HUDEP-2 (cell line): ENCODE measurements around the gene ACVR1.

ENCODE experiments used
- DNase-seq, 76 experiments: peaks; one replicate each; lab custom pipeline; 2025; ENCODE audit not compliant: unreplicated experiment in 76 of 76; lab: John Stamatoyannopoulos, UW

ACVR1 gene

DNA sequence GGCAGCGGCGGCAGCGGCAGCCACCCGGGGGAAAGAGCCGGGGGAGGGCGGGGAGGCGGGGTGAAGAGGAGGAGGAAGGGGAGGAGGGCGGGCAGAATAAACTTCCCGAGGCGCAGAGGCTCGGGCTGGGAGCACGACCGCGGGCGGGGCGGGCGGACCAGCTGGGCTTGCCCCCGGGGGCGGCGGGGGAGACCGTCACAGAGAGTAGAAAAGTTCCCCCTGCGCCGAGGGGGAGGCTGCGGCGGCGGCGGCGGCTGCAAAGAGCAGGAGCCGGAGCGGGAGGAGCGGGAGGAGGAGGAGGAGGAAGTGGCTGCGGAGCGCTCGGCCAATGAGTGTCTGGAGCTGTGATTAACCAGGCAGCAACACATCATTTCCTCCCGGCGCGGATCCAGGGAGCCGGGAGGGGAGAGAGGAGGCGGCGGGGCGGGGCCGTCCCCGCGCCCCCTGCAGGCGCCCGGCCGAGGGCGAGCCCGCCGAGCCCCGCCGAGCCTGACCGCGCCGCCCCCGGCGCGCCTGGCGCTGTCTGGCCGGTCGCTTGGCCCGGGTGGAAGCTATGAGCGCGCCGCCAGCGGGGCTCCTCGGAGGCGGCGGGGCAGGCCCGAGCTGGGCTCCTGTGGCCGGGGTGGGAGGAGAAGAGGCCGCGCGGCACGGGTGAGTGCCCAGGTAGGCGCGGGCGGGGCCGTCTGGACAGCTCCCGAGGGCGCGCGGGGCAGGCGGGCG lies at the start of gene ACVR1:
TSS of gene ACVR1 (minus strand) at position 265 of the 720 bp plus-strand sequence. CDS start 76,837 bp downstream, outside the sequence.
- peak in 69 of 76 experiments; percentile 6 to 75 (median 56) for DNase-seq

DNA sequence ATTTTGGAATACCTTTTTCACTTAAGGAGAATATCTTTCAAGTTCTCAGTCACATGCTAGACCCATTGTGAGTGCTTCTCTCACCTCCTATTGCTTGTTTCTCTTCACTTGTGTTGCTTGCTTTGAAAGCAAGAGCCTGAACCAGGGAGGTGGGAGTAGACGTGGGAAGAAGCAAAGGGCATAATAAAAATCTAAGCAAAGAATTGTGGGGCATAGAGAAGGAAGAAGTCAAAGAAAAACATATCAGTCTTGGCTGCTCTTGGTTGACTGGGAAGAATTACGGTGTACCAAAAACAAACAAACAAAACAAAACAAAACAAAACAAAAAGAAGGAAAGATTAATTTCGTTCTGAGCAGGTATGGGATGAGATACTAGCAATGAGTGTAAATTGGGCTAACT lies 48.9 kb upstream of the ACVR1 start:
- no peak for DNase-seq

DNA sequence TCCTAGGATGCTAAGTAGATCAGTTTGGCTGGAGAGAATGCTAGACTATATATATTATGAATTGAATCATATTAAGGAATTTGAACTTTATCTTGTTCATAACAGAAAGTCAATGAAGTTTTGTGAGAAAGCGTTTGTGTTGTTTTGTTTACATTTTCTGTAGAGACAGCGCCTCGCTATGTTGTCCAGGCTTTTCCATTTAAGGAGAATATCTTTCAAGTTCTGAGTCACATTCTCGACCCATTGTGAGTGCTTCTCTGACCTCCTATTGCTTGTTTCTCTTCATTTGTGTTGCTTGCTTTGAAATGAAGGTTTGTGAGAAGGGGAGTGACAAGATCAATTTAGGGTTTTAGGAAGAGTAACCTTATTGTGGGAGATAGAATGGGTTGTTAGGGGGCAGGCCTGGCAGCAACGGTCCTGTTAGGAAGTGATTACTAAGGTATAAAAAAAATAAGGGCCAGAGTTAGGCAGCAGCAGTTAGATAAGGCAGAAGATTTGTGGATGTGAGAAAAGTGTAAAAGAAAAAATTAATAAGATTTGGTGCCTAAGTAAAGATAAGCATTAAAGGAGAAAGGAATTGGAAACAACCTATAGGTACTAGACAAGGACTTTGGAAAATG lies 47.6 kb upstream of the ACVR1 start:
- DNase-seq: no peak

DNA sequence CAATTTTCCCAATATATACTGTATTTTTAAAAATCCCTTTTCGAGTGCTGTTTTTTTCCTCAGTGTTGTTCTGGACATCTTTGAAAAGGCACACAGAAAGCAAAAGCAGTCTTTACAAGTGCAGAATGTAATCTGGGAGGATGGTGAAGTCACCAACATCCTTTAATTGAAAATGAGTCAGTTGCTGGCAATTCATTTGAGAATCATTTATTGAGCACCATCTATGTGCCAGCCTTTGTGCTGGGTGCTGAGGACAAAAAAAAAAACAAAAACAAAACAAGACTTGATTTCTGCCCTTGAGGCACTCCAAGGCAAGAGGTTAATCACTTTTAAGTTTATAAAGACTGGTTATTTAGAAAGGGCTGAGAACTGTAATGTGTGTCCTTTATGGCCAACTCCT lies 46.7 kb upstream of the ACVR1 start:
- DNase-seq: no peak

DNA sequence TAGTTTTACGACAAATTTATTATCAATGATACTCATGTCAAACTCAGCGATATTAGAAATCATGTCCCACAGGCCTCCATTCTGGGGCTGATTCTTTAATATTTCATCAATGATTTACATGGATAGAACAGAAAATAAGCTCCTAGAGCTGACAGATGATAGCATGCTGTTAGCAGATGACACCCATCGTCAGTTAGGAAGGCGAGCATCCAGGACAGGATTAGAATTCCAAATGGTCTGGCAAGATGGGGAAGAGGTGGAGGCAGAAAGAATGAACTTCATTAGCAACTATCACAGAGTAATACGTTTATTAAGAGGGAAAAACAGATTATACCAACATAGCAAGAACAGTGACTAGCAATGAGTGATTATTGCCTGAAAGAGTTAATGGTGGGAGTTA lies 46.2 kb upstream of the ACVR1 start:
- DNase-seq: no peak

DNA sequence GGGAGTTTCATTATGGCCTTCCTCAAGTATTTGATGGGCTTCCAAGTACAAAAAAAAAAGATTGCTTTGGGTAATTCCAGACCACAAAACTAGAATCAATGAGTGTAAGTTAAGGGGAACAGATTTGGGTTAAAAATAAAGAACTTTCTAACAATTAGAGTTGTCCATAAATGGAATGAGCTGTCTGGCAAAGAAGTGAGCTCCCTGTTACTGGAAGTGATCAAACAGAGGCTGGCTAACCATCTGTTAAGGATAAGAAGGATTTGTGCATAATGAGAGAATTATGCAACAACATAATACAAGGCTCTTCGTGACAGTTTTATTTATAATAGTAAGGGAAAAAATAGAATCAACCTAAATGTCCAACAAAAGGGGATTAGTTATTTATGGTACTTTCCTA lies 44.6 kb upstream of the ACVR1 start:
- no peak for DNase-seq

DNA sequence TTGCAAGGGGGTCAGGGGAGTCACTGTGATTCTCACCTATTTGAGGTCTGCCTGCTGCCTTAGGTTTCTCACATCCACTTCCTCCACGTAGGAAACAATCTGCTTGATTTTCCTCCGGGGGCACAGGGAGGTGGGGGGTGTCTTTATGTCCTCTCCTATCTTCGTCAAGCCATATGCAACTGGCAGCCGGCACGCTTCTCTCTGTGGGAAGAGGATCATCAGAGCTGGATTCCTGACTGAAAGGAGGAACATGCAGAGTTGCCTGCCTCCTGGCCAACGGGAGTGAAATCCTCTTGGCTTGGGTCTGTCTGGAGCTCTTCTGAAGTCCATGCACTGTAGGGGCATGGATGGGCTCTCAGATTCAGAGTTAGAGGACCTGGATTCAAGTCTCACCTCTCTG lies 43.1 kb upstream of the ACVR1 start:
- DNase-seq: no peak

DNA sequence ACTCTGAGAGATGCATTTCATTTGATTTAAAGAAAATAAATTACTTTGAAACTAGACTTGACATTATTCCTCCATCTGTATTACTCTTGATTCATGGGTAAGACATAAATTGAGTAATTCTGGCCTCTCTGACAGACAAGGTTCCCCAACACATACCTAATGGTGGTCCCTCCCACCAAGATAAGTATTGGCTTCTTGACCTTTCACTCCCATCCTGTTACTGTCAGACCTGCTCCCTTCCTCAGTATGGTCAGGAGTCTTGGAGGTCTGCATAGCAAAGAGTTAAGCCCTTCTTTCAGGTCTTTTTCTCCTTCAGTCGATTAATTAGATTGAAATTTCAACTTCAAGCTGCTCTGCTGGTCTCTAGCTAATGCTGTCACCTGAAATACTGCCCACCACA lies 42.2 kb upstream of the ACVR1 start:
- DNase-seq: no peak

DNA sequence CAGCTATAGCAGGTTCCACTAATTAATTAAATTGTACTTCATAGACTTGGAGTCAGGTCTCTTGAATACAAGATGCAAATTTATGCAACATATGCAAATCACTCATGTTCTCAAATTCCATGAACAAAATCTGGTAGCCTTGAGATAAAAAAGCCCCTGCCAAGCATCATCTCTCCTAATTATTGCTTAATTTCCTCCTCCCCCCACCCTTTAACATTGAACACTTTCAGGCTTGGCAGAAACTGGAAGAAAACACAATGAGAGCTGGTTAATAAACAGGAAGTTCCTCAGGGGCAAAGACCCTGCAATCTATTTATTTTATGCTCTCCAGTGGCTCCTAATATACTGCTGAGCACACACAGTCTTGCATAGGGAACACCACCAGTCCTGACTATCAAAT lies 35.6 kb upstream of the ACVR1 start:
- DNase-seq: no peak

DNA sequence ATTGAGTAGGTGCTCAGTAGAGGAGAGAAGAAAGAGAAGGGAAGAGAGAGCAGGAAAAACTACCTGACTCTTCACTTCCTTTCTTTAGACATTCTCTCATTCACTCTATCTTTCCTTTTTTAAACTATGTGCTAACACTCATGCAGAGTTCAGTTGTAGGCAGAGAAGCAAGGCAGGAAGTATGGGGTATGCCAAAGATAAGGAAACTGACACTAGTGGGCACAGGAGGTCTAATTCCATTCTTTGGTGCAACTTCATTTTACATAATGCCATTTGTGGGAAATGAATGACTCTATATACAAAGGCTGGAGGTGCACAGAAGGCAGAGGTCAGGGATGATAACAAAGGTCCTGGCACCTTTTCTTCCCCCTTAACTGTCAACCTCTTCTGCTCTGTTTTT lies 35.1 kb upstream of the ACVR1 start:
- no peak for DNase-seq

DNA sequence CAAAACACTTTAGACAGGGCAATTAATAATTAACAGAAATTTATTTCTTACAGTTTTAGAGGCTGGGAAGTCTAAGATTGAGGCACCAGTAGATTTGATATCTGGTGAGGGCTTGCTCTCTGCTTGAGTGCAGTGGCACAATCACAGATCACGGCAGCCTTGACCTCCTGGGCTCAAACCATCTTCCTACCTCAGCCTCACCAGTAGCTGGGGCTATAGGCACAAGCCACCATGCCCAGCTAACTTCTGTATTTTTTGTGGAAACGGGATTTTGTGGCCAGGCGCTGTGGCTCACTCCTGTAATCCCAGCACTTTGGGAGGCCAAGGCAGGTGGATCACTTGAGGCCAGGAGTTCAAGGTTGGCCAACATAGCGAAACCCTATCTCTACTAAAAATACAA lies 29.0 kb upstream of the ACVR1 start:
- no peak for DNase-seq

DNA sequence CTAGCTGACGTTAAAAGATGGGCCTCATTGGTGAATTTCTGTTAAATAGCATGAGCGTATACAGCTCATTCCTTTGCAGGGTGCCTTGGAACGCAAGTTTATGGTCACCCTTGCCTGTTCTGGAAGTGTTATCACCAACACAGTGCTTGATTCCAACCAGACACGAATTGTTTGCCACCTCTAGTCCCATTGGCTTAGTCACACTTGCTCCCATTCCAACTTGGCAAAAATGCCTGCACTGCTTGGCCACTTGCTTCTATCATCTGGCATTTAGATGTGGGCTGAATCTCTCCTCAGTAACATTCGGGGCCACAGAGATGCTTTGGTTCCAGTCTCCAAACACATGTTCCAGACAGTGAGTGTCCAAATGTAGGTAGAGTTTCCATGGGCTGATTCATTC lies 27.5 kb upstream of the ACVR1 start:
- no peak for DNase-seq

DNA sequence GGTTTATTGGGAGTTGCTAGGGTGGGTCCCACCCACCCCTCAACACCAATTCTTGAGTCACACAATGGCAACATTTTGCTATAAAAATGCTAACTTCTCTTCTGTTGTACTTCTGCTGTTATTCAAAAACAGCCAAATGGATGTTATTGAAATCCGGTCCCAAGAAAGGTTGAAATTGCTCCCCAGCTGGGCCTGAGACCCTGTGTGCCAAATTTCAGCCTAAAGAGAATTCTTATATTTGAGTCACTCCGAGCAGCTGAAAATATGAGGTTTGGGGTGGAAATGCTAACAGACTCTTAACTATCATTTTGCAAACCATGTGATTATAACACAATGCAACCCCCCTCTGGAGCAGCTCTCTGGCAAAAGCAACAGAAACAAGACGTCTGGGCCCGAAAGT lies 27.0 kb upstream of the ACVR1 start:
- no peak for DNase-seq

DNA sequence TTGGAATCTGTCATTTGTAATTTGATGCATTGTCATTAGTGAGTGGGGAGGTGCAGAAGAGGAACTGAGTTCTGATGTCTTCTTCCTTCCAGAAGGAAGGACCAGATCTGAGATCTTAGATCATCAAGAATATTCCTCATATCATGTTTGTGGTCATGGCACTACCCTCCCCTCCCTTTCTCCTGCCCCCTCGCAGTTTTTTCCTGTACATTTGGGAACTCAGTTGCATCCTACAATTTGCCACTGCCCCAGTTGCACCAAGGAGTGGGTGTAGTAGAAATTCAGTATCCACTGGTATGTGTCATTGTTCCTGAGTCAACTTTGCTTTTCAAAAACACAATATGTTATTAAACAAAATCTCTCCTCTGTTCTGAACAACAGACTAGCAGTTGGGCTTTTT lies 26.6 kb upstream of the ACVR1 start:
- no peak for DNase-seq

DNA sequence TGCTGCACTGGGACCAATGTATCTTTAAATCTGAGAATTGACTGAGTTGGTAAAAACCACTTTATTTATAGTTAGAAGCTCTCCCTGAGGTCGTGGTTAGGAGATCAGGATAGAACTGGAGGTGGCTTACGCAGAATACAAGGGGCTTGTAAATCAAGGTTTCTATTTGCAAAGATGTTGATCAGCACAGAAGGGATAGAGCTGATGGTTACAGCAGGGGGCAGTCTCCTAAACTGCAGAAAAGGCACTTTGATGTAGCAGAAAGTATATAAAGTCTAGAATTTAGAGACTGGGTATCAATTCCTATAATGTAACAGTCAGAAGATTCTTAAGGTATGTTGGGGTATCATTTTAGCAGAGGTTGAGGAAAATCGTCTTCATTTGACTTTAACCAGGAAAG lies 25.2 kb upstream of the ACVR1 start:
- DNase-seq: peak in 1 of 76 experiments; percentile 5

DNA sequence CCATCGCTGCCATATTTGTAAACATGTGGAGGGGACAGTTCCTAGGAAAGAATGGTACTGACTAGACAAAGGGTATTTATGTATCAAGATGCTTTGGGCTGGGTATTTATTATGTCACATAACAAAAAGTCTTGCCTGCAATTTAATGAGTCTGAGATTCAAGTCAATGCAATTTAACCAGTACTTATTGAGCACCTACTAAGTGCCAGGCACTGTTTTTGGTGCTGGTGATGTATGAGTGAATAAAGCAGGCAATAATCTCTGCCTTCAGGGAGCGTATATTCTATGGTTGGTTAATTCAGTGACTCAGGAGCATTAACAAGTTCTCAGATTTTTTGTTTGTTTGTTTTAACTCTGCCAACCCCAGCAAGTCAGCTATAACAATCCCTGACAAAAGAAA lies 24.6 kb upstream of the ACVR1 start:
- DNase-seq: no peak

DNA sequence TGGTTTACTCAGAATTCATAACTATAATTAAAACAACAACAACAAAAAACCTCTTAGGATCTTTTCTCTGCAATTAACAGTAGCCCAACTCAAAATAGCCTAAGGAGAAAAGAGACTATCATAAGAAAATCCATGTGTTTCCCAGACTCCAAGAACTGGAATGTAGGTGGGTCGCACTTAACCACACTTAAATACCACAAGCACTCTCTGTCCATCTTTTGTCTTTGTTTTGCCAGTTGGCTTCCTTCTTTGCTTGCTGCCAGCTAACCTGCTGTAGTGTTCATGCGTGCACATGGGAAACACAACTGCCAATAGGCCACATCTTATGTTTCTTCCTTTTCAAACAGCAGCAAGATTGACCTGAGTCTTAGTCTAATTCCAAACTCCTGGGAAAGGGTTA lies 24.1 kb upstream of the ACVR1 start:
- no peak for DNase-seq

DNA sequence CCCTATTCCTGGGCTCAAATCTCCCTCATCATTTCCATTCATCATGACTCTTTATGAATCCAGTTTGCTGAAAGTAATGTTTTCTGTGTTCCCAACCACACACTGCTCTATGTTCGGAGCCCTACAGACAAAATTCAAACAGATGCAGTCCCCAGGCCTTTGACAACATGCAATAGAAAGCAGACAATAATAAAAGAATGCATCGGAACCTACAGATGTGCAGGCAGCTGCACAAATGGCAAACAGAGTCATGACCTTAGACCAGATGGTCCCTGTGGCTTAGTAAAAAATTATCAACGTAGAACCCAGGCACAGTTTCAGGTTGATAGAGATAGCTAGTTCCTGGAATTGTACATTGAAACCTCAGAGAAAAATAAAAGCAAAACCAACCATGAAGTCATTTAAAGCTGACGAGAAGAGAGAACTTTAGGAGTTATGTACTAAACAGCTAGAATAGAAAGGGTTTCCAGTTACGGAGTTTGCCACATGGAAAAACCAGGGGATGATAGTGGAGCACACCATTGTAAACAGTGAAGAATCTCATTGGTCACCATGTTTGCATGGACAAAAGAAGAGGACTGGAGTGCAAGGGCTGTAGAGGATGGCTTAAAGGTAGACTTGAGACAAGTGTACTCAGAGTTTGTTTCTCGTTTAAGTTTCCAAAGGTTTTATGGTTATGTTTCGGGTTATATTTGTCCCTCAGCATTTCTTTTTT lies 23.2 kb upstream of the ACVR1 start:
- no peak for DNase-seq

DNA sequence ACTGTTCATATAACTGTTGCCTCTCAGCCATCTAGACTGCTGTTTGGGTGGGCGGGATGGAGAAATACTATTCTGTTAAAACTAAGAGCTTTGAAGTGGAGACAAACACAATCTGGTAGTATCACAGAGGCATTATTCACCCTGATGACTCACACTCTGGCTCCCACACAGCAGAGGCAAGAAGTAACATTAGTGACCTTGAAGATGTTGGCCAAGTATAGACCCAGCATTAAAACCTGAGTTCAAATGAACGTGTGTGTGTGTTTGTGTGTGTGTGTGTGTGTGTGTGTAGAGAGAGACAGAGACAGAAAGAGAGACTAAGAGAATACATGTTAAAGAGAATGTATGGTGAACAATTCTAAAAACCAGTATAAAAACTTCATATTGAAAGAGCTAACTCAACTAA lies 22.5 kb upstream of the ACVR1 start:
- DNase-seq: peak in 25 of 76 experiments; percentile 1 to 59 (median 19)

DNA sequence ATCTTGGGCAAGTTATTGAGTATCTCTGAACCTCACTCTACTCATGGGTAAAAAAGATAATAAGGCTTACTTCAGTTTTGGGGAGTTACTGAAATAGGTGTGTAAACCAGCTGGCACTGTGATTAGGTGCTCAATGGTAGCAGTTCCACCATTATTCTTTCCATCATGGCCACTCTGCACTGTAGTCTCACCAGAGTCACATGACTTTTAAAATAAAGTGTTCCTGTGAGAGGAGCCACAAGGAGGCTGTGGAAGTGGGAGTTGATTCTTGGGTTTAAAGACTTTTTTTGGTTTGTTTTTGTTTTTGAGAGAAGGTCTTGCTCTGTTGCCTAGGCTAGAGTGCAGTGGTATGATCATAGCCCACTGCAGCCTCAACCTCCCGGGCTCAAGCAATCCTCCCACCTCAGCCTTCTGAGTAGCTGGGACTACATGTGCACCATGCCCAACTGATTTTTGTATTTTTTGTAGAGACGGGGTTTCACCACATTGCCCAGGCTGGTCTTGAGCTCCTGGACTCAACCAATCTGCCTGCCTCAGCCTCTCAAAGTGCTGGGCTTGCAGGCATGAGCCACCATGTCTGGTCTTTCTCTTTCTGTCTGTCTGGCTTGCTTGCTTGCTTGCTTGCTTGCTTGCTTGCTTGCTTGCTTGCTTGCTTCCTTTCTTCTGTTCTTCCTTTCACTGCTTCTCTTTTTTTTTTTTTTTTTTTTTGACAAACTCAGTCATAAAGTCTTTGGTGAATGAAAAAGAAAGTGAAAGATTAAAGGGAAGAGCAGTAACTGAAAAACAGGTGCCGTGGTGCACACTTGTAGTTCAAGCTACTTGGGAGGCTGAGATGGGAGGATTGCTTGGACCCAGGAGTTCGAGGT lies 21.2 kb upstream of the ACVR1 start:
- no peak for DNase-seq

DNA sequence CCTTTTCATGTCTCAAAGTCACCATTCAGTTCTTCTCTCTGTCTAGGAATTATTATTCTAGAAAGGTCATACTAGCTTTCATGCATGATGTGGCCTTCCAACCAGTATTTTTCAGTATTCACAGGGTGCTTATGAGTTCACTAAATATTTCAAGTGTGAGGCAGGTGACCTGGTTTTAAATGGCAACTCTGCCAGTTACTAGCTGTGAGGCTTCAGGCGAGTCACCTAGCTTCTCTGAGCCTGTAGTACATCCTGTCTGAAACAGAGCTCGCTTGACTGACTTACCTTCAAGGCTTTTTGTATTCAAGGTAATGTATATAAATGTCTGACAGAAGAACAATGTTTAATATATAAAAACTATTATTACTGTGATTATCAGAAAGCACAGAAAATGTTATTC lies 19.4 kb upstream of the ACVR1 start:
- no peak for DNase-seq
